Measurements from ENCODE around the gene RBM38. TPM values are rescaled to one million over a fixed set of nuclear protein-coding genes. Genes with fewer than 3 reads are reported as not detected.

The RBM38 gene
- total RNA-seq, 2 donors from 2014 or later, result 41.3 to 43.1 TPM

DNA sequence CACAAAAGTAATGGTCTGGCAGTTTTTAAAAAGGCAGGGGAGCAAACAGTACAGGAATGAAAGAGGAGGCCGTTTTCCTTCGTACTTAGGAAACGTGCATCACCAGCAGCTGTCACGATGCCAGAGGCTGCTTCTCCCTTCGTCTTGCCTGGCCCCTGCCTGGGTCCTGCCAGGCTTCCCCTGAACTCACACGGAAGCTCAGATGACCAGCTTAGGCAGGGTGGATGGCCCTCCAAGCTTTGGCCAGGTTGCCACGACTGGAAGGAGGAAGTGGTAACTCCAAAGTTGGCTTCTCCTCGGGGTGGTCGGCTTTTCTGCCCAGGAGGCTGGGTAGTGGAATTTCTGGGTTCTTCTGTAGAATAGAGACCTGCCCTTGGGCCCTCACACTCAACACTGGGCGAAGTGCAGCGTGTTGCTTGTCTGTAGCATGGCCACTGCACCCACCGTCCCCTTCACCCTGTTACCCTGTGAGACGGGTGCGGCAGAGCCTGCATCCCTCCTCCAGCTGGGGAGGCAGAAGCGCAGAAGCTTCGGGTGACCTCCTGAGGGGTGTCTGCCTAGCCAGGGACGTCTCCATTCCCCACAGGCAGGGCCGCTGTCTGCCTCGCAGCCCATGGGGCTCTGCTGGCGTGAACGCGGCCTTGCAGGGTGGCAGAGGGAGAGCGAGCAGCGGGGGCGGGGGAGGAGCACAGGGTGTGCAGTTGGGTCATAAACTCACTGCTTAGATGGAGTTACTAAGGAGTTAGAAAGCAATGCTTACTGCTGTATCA is 18.4 kb upstream of the RBM38 start:
- H3K9ac ChIP-seq (ENCODE audit: low read depth in 2 of 2, low read length in 2 of 2), result no peak overlapping the region
- H3K27me3 ChIP-seq, result no peaks in the 10 kb centered on the region
- peaks cover 11% of the 10 kb centered on the region for H3K36me3 ChIP-seq
- DNase-seq, result no peak
- no peaks in the 10 kb centered on the region for H3K4me1 ChIP-seq
- intact Hi-C loops (cut with DNase I), result loop anchor here (10.0 kb wide), 1 partner anchor 222 kb away; no protein-coding TSS in a partner anchor
- no peak overlapping the region for H3K27ac ChIP-seq
- TF ChIP-seq, protein P1, sequence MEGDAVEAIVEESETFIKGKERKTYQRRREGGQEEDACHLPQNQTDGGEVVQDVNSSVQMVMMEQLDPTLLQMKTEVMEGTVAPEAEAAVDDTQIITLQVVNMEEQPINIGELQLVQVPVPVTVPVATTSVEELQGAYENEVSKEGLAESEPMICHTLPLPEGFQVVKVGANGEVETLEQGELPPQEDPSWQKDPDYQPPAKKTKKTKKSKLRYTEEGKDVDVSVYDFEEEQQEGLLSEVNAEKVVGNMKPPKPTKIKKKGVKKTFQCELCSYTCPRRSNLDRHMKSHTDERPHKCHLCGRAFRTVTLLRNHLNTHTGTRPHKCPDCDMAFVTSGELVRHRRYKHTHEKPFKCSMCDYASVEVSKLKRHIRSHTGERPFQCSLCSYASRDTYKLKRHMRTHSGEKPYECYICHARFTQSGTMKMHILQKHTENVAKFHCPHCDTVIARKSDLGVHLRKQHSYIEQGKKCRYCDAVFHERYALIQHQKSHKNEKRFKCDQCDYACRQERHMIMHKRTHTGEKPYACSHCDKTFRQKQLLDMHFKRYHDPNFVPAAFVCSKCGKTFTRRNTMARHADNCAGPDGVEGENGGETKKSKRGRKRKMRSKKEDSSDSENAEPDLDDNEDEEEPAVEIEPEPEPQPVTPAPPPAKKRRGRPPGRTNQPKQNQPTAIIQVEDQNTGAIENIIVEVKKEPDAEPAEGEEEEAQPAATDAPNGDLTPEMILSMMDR (IDR thresholded peaks at IDR 0.05), result no peak
- H3K9me3 ChIP-seq, result no peaks in the 10 kb centered on the region
- no peak overlapping the region for H3K4me3 ChIP-seq

DNA sequence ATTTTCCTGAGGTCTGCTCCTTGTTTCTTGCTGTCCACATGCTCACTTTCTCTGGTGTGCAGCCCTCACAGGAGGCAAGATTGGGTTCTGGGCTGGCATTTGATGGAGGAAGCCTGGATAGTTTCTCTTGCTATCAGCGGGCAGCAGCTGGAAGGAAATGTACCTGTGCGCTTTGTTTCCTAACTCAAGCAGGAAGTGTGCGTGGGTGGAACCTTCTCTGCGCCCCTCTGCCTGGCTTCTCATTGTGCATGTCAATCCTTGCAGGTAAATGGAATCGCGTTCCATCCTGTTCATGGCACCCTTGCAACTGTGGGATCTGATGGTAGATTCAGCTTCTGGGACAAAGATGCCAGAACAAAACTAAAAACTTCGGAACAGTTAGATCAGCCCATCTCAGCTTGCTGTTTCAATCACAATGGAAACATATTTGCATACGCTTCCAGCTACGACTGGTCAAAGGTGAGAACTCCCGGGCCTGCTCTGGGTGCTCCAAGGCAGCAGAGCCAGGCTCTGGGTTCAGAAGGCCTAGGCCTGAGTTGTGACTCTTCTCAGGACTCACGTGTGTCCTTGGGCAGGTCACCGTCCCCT is 16.8 kb upstream of the RBM38 start:
- no peak for DNase-seq
- intact Hi-C loops (cut with DNase I), result loop anchor here (10.0 kb wide), 1 partner anchor 220 kb away; no protein-coding TSS in a partner anchor
- Histone ChIP-seq H3K36me3 (peaks cover 5% of the 10 kb centered on the region), H3K4me1 (no peaks in the 10 kb centered on the region), H3K27ac (no peak overlapping the region), H3K27me3 (no peaks in the 10 kb centered on the region), H3K4me3 (no peak overlapping the region), H3K9me3 (no peaks in the 10 kb centered on the region), H3K9ac (ENCODE audit: low read depth in 2 of 2, low read length in 2 of 2) (no peak overlapping the region)
- TF ChIP-seq, protein P1 (IDR thresholded peaks at IDR 0.05), result no peak

GRCh38 chr20:57374931-57375651 is 16.1 kb upstream of the RBM38 start:
- Histone ChIP-seq H3K27me3 (no peaks in the 10 kb centered on the region), H3K36me3 (peaks cover 4% of the 10 kb centered on the region), H3K4me1 (no peaks in the 10 kb centered on the region), H3K27ac (no peak overlapping the region), H3K9me3 (no peaks in the 10 kb centered on the region), H3K4me3 (no peak overlapping the region), H3K9ac (ENCODE audit: low read depth in 2 of 2, low read length in 2 of 2) (peak overlapping the region in 1 of 2 donors; percentile 14)
- intact Hi-C loops (cut with DNase I), result loop anchor here (10.0 kb wide), 1 partner anchor 220 kb away; no protein-coding TSS in a partner anchor
- DNase-seq, result no peak
- TF ChIP-seq, protein P1 (IDR thresholded peaks at IDR 0.05), result no peak

GRCh38 chr20:57375652-57376230 is 15.5 kb upstream of the RBM38 start:
- H3K9me3 ChIP-seq, result no peaks in the 10 kb centered on the region
- DNase-seq, result no peak
- H3K36me3 ChIP-seq, result peaks cover 4% of the 10 kb centered on the region
- no peak overlapping the region for H3K27ac ChIP-seq
- peak overlapping the region in 1 of 2 donors; percentile 14 for H3K9ac ChIP-seq (ENCODE audit: low read depth in 2 of 2, low read length in 2 of 2)
- no peaks in the 10 kb centered on the region for H3K4me1 ChIP-seq
- H3K27me3 ChIP-seq, result no peaks in the 10 kb centered on the region
- intact Hi-C loops (cut with DNase I), result loop anchor here (10.0 kb wide), 1 partner anchor 219 kb away; no protein-coding TSS in a partner anchor
- H3K4me3 ChIP-seq, result no peak overlapping the region
- TF ChIP-seq, protein P1 (IDR thresholded peaks at IDR 0.05), result no peak

DNA sequence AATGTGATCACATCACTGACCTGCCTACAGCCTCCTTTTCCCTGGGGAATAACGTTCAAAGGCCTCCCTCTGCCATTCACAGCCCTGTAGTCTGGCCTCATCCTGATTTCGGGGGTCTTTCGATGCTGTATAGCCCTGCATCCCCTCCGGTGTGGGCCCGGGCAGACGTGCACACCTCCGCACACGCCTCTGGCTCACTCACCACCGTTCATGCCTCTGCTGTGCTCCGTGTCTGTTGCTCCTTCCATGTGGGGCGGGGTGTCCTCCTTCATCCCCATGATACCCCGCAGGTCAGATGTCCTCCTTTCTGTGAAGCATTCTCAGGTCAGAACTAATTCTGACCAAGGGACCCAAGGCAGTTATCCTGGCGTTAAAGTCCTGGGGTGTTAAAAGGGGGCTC is 13.8 kb upstream of the RBM38 start:
- no peaks in the 10 kb centered on the region for H3K27me3 ChIP-seq
- no peaks in the 10 kb centered on the region for H3K9me3 ChIP-seq
- DNase-seq, result no peak
- H3K9ac ChIP-seq (ENCODE audit: low read depth in 2 of 2, low read length in 2 of 2), result no peak overlapping the region
- no peak overlapping the region for H3K4me3 ChIP-seq
- no peaks in the 10 kb centered on the region for H3K4me1 ChIP-seq
- TF ChIP-seq, protein P1 (IDR thresholded peaks at IDR 0.05), result no peak
- peaks cover 4% of the 10 kb centered on the region for H3K36me3 ChIP-seq
- intact Hi-C loops (cut with DNase I), result loop anchor here (10.0 kb wide), 1 partner anchor 217 kb away; no protein-coding TSS in a partner anchor
- no peak overlapping the region for H3K27ac ChIP-seq
